Activated CD8-positive, alpha-beta memory T cell treated with anti-CD3 and anti-CD28 coated beads for 24 hours (primary cell): ENCODE results near the gene LSS.
A peak's percentile ranks its signal among the peaks of the same experiment; 100 is the strongest.
"Not testable (repeated sequence)": the region's sequence is repeated elsewhere in the genome, so short reads cannot be mapped to it uniquely, and the experiment has no call there.

Experiments
- DNase-seq: peaks from one replicate; pipeline ENCODE4 v3.0.0-alpha.2; 2020

Gene LSS

DNA sequence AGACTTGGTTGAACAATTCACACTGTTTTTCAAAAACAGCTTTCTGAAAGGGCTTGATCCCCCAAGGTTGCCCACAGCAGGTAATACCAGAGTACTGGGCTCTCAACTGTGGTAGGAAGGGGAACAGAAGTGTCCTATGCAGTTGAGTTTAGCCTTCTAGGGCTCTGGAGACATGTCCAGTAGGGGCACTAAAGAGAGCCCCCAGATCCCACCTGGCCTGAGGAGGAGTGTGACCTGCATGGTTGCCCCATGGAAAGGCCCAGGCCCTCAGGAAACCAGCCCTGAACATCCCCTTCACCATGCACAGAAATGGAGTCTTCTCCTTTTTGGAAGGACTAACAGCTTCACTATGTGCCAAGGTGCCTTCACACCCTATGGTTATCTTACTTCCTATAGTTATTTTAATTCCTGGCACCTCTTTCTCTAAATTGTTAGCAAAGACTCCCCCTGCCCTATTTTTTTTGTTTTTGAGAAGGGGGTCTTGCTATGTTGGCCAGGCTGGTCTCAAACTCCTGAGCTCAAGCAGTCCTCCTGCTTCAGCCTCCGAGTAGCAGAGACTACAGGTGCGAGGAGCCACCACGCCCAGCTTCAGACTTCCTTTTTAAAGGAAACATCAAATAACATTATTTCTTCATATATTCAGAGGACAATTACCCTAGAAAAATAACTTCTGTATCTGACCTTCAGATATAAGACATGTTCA is 16.8 kb upstream of the LSS start:
- no peak for DNase-seq

DNA sequence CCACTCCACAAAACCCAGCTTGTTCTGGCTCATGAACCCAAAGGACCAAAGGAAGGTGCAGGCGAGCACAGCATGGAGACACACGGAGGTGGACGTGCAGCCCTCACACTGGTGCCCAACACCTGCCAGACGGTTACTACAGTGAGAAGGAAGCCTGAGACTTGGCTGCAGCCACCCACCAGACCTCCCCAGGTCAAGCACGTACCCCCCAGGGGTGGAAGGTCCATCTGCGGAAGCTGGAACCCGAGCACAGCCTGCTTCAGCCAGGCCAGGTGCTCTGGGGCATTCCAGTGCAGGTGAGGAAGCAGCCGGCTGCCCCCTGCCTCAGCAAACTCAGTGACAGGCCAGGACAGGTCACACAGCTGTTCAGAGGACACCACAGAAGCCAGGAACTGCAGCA is 16.0 kb upstream of the LSS start:
- no peak for DNase-seq

DNA sequence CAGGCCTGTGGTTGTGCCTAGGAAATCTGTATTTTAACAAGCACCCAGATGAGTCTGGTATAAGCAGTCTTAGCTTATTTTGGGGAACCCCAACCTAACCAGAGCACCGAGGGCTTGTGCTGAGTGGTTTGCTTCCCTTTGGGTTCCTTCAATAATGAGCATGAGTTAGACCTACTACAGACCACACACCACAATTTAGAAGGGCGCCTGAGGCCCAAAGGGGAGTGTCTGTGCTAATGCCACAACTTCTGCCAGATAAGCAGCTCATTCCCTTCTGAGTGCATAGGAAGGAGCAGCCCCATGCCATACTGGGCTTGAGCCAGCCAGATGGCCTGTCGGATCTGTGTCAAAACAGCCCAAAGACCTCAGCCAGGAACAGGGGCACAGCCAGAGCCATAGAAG is 15.4 kb upstream of the LSS start:
- no peak for DNase-seq

DNA sequence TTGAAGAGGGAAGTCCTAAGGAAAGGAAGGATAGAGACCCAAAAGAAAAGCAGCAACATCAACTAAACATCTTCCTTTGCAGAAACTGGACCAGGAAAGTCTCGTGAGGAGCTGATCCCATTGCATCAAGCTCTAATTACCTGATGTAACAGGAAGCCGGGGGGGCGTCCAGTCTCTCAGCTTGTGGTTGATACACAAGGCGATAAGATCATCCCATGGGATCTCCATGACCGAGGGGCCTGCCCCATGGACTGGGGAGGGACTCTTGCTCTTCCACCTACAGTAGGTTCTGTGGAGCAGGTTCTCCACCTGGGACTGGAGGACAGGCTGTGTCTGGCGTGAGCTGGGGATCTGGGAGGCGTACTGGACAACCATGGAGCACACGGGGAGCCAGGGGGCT is 14.8 kb upstream of the LSS start:
- no peak for DNase-seq

DNA sequence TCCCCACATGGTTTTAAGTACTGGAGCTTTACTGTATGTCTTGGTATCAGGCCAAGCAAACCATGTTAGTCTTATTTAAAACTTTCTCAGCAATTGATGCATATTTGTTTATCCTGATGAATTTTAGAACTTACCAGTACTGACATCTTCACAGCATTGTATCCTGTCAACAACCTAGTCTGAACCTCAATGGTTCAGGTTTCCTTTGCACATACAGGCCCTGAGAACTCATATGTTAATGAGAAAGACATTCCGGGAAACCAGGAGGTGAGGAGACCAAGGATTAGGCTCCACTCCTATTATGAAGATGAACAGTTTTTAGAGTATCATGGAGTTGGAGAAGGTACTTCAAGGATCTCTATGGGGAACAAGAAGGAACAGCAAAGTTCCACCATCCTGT is 13.0 kb upstream of the LSS start:
- not testable (repeated sequence) for DNase-seq

DNA sequence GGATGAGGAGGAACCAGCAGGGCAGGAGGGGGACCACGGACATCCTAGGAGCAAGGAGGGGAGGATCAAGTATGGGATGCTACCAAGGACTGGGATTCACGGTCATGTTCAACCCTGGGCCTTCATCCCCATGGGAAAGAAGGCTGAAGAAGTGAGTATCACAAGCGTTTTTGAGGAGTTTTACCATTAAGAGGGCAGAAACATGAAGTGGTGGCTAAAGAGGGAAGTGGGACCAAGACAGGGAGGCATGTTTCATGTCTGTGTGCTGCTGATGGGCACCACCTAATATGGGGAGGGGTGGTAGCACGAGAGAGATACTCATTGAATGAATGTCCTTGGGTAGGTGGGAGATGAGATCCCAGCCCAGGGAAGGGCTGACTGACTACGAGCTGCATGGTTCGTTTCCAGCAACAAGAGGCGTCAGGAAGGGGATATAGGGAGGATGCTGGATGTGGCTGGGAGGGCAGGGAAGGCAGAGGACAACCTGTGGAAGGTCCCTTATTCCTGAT is 11.3 kb upstream of the LSS start:
- no peak for DNase-seq

DNA sequence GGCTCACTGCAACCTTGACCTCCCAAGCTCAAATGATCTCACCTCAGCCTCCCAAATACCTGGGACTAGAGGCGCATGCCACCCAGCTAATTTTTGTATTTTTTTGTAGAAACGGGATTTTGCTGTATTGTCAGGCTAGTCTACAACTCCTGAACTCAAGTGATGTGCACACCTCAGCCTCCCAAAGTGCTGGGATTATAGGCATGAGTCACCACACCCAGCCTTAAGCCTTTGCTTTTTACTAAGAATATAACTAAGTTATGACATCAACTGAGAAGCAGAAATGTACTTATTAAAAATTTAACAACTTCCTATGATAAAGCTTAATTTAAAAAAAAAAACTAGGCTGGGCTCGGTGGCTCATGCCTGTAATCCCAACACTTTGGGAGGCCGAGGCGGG is 8.9 kb upstream of the LSS start:
- no peak for DNase-seq

DNA sequence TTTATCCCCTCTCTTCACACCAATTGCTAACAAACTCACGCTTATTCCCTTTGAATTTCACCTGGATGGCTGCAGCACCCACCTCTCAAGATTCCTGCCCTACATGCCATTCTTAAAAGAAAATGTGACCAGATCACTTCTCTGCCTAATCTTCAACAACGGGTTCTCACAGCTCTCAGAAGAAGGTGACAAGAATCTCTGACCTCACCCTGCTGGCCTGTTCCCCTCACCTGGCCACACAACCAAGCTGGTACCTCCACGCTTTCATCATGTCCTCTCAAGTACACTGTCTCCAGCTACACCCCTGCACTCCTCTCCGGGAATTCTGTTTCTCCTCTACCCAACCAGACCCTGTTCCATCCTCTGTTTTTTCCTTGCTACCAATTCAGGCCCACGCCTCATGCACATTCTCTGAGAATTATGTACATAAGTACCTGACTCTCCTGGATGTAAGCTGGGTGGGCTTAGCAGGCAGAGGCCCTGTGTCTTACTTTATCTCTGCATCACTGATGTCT is 5.9 kb upstream of the LSS start:
- no peak for DNase-seq

DNA sequence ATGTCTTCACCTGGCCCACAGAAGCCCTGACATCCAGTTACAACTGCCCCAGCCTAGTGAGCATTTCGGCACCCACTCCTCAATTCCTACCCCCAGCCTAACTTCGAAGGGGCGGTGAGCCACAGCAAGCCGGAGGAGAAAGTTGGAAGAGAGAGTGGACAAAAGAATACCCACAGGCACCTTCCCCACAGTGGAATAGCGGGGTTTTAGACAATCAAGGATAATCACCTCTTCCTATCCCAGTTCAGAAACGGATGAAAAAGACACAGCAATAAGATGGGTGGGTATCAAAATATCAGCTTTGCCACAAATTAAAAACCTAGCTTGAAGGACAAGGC is 1.3 kb upstream of the LSS start:
- DNase-seq: no peak

DNA sequence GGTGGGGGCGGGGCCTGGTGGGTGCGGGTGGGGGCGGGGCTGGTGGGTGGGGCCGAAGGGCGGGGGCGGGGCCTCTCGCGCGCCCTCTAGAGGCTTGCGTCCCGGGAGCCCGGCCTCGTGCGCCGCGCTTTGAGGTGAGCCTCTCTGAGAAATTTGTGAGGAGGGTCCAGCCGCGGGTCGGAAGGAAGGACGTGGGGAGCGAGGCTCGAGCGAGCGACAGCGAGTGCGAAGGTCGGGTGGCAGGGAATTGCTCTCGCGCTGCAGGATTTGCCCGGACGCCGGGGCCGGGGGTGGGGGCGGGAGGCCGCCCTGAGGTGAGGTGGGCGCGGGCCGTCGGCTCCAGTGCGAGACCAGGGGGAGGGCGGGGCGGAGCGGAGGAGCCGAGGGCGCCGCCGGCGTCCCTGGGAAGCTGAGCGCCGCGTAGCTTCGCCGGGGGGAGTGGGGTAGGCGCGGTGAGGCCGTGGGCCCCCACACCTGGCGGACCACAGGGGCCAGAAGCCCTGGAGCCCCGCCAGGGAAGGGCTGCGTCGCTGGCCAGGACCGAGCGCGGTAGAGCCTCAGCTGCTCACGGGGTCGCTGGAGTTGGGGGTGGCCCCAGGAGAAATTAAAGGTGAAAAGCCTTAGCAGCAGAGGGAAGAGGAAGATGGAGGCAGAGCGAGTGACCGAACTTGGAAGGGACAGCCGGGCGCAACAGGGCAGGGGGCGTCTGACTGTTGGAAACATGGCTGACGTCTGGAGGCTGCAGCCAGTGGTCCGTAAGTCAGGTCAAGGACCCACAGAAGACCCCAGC is 754 bp upstream of the LSS start:
- DNase-seq: no peak

DNA sequence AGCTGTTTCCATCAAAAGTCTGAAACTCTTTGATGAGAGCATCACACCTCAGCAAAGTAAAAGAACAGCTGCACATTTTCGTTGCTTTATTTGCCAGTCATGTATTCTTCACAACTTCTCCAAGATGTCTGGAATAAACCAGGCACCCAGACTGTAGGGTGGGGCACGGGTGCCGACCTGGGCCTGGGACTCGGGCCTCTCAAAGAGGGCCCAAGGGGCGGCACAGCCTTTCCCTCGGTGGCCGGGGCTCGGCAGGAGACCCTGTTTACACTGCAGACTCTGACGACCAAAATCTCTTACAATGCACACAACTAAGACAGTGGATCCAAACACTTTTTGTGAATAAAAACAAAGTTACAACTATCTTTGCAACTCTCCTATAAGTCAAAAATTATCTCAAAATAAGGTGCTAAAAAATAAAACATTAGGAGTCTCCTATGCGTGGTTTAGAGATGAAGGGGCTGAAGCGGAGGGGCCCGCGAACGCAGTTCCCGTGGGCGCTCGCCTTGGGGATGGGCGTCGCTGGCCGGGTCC is 696 bp downstream of the LSS start:
- no peak for DNase-seq

DNA sequence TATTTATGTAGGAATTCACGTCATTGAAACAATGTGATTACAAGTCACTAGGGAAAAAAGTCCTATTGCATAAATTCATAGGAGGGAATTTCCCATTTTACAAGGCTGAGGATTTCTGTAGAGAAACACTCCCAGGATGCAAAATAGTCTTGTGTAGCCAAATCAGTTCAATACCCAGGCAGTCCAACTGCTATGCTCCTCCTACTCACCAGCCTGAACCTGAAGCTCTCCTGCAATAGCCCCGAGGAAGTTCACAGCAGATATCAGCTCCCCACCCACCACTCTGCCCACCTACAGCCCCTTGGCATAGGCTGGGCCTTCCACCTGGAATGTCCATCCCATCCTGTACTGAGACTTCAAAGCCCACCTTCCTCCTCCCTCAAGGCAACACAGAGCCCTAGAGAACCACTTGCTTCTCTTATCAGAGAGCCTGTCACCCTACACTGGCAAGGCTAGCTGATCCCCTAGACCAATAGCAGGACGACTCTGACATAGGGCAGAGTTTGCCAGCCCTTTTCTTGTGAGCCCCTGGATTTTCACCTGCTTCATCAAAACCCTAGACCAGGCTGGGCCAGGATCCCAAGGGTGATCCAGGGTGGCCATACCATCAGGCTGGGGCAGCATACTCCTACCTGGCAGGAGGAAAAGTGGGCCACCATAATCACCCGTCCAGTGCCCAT is 1.5 kb downstream of the LSS start:
- no peak for DNase-seq

DNA sequence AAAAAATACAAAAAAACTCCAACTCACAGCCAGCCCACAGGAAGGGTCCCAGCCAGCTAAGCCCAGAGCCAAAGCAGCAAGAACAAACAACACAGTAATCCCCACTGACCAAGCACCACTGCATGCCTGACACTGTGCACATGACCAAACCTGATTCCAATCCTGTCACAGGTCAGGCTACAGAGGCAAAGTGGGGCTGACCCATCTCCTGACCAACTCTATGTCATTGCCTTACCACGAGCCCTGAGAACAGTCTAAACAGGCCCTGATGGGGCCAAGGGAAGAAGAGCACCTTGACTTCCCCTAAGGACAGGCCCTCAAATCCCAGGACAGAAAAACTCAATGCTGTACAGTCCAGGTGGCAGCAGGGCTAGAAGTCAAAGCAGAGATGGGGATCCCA is 2.4 kb downstream of the LSS start:
- DNase-seq: no peak

DNA sequence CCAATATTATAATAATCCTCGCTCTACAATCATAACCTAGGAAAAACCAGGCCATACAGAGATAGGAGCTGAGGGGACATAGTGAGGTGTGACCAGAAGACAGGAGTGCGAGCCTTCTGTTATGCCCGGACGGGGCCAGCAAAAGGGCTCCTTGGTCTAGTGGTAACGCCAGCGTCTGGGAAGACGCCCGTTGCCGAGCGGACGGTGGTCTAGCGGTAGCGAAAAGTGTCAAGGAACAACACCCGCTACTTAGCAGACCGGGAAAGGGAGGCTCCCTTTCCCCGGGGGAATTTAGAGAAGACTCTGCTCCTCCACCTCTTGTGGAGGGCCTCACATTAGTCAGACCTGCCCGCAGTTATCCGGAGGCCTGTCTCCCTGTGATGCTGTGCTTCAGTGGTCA is 4.9 kb downstream of the LSS start:
- DNase-seq: not testable (repeated sequence)

DNA sequence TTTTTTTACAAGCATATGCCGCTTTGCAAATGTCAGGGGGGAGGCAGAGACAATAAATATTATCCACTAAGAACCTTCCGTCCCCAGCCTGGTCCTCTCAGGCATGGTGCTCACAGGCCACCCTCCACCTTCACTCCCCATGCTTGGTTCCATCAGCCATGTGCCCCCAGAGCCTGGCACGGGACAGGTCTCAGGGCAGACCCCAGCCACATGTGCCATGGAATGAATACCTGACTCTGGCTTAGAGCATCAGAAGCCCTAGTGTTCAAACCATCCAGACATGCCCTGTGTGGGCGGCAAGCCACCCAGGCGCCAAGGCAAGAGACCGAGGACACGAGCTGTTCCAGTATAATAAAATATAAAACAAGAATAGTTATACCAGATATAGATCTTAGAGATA is 5.4 kb downstream of the LSS start:
- no peak for DNase-seq

DNA sequence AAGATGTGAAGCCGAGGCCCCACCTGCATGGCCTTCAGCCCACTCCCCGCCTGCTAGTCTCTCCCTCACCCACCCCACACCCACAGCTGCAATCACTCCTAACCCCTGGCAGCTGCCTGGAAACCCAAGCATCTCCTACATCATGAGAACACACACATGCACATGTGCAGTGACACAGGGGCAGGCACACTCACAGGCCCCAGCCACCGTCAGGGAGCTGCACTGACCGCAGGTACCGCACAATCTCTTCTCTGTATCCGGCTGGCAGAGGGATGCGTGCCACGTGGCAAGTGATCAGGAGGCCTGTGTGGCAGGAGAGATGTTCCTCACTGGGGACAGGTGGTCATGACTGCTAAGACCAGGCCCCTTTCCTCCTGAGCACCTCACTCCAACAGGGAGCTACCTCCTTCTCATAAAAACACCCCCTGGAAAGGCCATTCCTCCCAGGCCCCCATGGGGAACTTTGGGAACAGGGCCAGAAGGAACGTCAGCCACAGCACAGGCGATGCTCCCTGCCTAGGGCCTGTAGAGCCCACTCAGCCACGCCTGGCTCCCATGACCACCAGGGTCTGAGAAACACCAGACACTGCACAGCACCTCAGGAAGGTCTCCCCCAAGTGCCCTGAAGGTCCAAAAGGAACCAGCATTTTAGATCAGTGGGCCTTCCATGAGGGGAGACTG is 6.0 kb downstream of the LSS start:
- no peak for DNase-seq

DNA sequence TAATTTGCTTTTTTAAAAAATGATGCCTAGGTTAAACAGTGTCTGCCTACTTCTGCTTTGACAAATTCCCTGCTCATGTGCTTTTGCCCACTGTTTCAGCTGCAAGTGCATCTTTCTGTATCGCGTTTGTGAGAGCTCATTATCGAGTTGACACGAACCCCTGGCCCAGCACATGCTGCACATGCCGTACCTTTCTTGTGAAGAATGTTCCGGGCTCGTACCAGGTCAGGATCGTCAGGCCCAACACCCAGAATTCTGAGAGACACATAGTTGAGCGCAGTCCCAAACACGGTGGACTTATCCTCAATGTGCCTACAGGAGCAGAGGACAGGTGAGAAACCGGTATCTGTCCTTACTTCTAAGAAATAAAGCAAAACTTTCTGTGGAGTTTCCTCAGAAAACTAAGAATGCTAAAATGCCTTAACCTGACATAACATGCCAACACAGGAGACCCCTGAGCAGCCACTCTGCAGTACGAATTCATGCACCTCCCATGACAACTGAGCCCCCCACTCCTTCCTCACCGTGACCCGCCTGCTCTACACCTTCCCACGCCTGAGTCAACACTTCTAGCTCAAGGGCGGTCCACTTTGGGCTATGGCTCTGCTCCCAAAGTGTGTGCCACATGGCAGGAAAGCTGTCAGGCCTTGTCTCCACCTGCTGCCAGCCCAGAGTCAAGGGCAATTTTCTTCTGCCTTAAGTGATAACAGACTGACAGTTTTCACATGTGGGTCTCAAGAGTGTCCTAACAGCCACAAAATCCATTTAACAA is 6.7 kb downstream of the LSS start:
- peak; percentile 33 for DNase-seq

DNA sequence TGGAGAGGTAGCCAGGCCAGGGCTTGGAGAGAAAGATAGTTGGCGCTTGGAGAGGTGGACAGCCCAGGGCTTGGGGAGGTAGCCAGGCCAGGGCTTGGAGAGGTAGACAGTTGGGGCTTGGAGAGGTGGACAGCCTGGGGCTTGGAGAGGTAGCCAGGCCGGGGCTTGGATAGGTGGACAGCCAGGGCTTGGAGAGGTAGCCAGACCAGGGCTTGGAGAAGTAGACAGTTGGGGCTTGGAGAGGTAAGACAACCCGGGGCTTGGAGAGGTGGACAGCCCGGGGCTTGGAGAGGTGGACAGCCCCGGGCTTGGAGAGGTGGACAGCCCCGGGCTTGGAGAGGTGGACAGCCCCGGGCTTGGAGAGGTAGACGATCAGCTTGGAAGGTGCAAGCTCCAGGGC is 7.7 kb downstream of the LSS start:
- no peak for DNase-seq

DNA sequence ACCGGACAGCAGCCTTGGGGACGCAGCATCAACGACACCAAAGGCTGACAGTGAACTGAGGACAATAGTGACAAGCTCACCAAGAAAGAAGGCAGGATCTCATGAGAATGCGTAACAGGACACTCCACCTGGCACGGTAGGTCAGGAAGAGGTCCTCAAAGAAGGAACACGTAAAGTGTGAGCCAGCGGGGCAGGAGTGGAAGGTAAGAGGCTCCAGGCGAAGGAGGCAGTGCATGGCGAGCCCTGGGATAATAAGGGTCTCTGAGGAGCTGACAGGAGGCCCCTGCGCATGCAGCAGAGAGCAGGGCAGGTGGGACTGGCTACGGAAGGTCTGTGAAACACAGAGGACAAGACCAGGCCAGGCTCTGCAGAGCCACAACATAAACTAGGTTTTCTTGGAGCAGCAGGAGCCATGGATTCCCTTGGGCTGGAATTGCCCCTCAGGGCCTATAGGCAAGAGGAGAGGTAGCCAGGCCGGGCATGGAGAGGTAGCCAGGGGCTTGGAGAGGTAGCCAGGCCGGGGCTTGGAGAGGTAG is 8.2 kb downstream of the LSS start:
- DNase-seq: peak; percentile 43

DNA sequence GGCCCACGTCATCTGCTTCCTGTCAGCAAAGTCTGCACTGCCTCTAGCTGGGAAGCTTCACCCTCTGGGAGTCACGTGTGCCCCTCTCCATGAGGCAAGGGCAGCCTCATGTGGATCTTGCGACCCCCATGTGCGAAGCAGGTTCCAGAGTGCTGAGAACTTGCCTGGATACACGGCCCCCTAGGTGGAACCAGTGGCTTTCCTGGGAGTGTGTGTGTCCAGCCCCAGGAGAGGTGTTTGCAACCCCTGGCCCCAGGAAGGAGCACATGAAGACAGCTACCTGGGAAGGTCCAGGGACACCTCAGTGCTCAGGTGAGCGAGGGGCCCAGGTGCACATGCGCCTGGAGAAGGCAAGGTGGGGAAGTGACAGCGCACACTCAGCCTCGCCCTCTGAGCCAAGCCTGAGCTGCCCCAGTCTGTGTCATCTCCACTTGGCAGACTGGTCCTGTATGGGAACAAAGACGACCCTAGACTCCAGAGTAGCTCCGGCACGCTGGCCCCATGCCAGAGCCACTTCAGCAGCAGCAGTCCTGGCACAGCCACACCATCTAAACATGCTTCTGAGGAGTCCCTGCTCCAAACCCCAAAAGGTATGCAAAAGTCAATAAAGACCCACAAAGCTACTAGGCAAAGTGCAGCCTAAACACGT is 8.9 kb downstream of the LSS start:
- no peak for DNase-seq

DNA sequence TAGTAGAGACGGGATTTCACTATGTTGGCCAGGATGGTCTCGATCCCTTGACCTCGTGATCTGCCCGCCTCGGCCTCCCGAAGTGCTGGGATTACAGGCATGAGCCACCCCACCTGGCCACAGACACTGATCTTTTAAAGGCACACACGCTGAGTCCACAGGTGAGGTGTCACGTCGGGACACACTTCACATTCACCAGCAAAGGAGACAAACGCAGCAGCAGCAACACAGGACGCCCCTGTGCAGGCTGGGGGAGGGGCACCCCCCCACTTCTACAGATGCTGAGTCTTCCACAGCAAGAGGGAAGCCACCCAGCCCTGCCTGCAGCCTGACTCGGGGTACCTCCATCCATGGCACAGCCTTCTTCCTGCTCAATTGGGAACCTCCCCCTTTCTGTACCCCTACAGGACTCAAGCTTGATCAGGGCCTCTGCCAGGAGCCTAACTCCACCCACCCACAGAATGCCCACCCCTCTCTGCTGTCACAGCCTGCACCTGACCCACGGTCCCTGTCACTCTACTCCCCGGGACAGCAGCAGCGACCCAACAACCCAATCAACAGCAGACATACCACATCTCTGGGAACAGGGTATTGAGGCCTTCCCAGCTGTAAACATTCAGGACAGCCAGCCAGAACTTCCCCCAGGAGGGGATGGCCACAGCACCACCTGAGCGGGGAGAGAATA is 9.5 kb downstream of the LSS start:
- peak; percentile 49 for DNase-seq
